HEK293 (cell line): ENCODE results near the gene CACNA1C.
"Not testable (repeated sequence)": the region's sequence is repeated elsewhere in the genome, so short reads cannot be mapped to it uniquely, and the experiment has no call there.

ENCODE experiments used
- CTCF ChIA-PET: fragments of 350-600 bp; formaldehyde crosslinking; extraction: SDS; loops from one replicate; lab custom pipeline; 2021; ENCODE audit warnings: antibody characterized with exemption; lab: Yijun Ruan, JAX
- POLR2A ChIA-PET: fragments of 300-600 bp; formaldehyde crosslinking; extraction: SDS; loops from one replicate; lab custom pipeline; 2020; ENCODE audit warnings: antibody characterized with exemption, inconsistent platforms; lab: Yijun Ruan, JAX
- H3K27ac ChIP-seq: fragments of 200-500 bp; sonication (Bioruptor generic); 2 replicates; pipeline ENCODE4 v1.5.1; 2014; ENCODE audit warnings: low read depth, low read length, control low read depth, inconsistent platforms; ENCODE audit errors: extremely low read depth
- H3K36me3 ChIP-seq, 2 experiments: fragments of 200-500 bp in 1 of 2; sonication (Bioruptor generic) in 1 of 2; 1 replicate in 1 of 2; 2 replicates in 1 of 2; pipeline ENCODE4 v1.5.1; 2014 to 2017; ENCODE audit warnings: inconsistent platforms in 2 of 2, low read length in 2 of 2; ENCODE audit not compliant: control insufficient read depth in 2 of 2, insufficient read depth in 1 of 2
- H3K4me1 ChIP-seq: fragments of 200-500 bp; sonication (Bioruptor generic); 2 replicates; pipeline ENCODE4 v1.5.1; 2014; ENCODE audit warnings: mild to moderate bottlenecking, low read length, inconsistent platforms; ENCODE audit not compliant: control insufficient read depth, insufficient read depth
- H3K4me3 ChIP-seq: 2 replicates; pipeline ENCODE4 v1.5.1; 2011; ENCODE audit warnings: low read depth, mild to moderate bottlenecking, control low read depth, low read length, moderate library complexity
- H3K9me3 ChIP-seq: fragments of 200-500 bp; sonication (Bioruptor generic); 2 replicates; pipeline ENCODE4 v1.5.1; 2014; ENCODE audit warnings: low read depth, low read length, inconsistent platforms; ENCODE audit not compliant: control insufficient read depth, insufficient read depth
- BCL11A ChIP-seq: fragments of 450-650 bp; formaldehyde crosslinking; IDR thresholded peaks from 2 replicates; pipeline ENCODE4 v1.5.1; 2016; ENCODE audit warnings: low read depth, missing biosample characterization, missing genetic modification characterization
- GLI4 ChIP-seq: fragments of 450-650 bp; formaldehyde crosslinking; IDR thresholded peaks from 2 replicates; pipeline ENCODE4 v1.5.1; 2016; ENCODE audit warnings: missing biosample characterization, missing genetic modification characterization
- SCRT1 ChIP-seq: fragments of 450-650 bp; formaldehyde crosslinking; IDR thresholded peaks from 2 replicates; pipeline ENCODE4 v1.5.1; 2016; ENCODE audit warnings: missing biosample characterization, missing genetic modification characterization, borderline replicate concordance
- SP3 ChIP-seq: fragments of 450-650 bp; formaldehyde crosslinking; IDR thresholded peaks from 2 replicates; pipeline ENCODE4 v1.5.1; 2016; ENCODE audit warnings: missing biosample characterization, missing genetic modification characterization
- ZBTB7A ChIP-seq: fragments of 450-650 bp; formaldehyde crosslinking; IDR thresholded peaks from 2 replicates; pipeline ENCODE4 v1.5.1; 2016; ENCODE audit warnings: low read depth, missing biosample characterization, missing genetic modification characterization
- ZFP69B ChIP-seq: fragments of 450-650 bp; formaldehyde crosslinking; IDR thresholded peaks from 2 replicates; pipeline ENCODE4 v1.5.1; 2016; ENCODE audit warnings: missing biosample characterization, missing genetic modification characterization
- ZNF10 ChIP-seq: fragments of 450-650 bp; formaldehyde crosslinking; IDR thresholded peaks from 2 replicates; pipeline ENCODE4 v1.5.1; 2017; ENCODE audit warnings: missing biosample characterization, missing genetic modification characterization
- ZNF121 ChIP-seq: fragments of 450-650 bp; formaldehyde crosslinking; IDR thresholded peaks from 2 replicates; pipeline ENCODE4 v1.5.1; 2016; ENCODE audit warnings: missing biosample characterization, missing genetic modification characterization
- ZNF138 ChIP-seq: fragments of 450-650 bp; formaldehyde crosslinking; IDR thresholded peaks from 2 replicates; pipeline ENCODE4 v1.5.1; 2016; ENCODE audit warnings: missing biosample characterization, missing genetic modification characterization, borderline replicate concordance
- ZNF146 ChIP-seq: fragments of 450-650 bp; formaldehyde crosslinking; IDR thresholded peaks from 2 replicates; pipeline ENCODE4 v1.5.1; 2016; ENCODE audit warnings: missing biosample characterization, missing genetic modification characterization
- ZNF174 ChIP-seq: fragments of 450-650 bp; formaldehyde crosslinking; IDR thresholded peaks from 2 replicates; pipeline ENCODE4 v1.5.0; 2017; ENCODE audit warnings: missing biosample characterization, mild to moderate bottlenecking, missing genetic modification characterization
- ZNF426 ChIP-seq: fragments of 450-650 bp; formaldehyde crosslinking; IDR thresholded peaks from 2 replicates; pipeline ENCODE4 v1.5.1; 2017; ENCODE audit warnings: missing biosample characterization, missing genetic modification characterization, mild to moderate bottlenecking, inconsistent platforms, moderate library complexity
- ZNF529 ChIP-seq: fragments of 450-650 bp; formaldehyde crosslinking; IDR thresholded peaks from 2 replicates; pipeline ENCODE4 v1.5.1; 2017; ENCODE audit warnings: missing genetic modification characterization, missing biosample characterization; ENCODE audit not compliant: insufficient replicate concordance
- ZNF658 ChIP-seq: fragments of 450-650 bp; formaldehyde crosslinking; IDR thresholded peaks from 2 replicates; pipeline ENCODE4; 2016; ENCODE audit warnings: missing biosample characterization, missing genetic modification characterization
- ZNF76 ChIP-seq: fragments of 450-650 bp; formaldehyde crosslinking; IDR thresholded peaks from 2 replicates; pipeline ENCODE4; 2016; ENCODE audit warnings: low read depth, missing biosample characterization, missing genetic modification characterization, borderline replicate concordance
- ZNF792 ChIP-seq: fragments of 450-650 bp; formaldehyde crosslinking; IDR thresholded peaks from 2 replicates; pipeline ENCODE4 v1.5.1; 2016; ENCODE audit warnings: missing biosample characterization, missing genetic modification characterization
- ZNF830 ChIP-seq: fragments of 450-650 bp; IDR thresholded peaks from 2 replicates; pipeline ENCODE4 v1.5.0; 2018; ENCODE audit warnings: missing biosample characterization, missing genetic modification characterization, low read depth, mild to moderate bottlenecking, moderate library complexity
- ZSCAN16 ChIP-seq: fragments of 450-650 bp; formaldehyde crosslinking; IDR thresholded peaks from 2 replicates; pipeline ENCODE4 v1.5.1; 2016; ENCODE audit warnings: missing biosample characterization, missing genetic modification characterization
- ZSCAN23 ChIP-seq: fragments of 450-650 bp; formaldehyde crosslinking; IDR thresholded peaks from 2 replicates; pipeline ENCODE4 v1.5.1; 2016; ENCODE audit warnings: missing biosample characterization, missing genetic modification characterization
- TF ChIP-seq, protein P1 (sequence below): fragments of 450-650 bp; formaldehyde crosslinking; IDR thresholded peaks from 2 replicates; pipeline ENCODE4 v1.5.1; 2016; ENCODE audit warnings: missing biosample characterization, missing genetic modification characterization

CACNA1C gene

DNA sequence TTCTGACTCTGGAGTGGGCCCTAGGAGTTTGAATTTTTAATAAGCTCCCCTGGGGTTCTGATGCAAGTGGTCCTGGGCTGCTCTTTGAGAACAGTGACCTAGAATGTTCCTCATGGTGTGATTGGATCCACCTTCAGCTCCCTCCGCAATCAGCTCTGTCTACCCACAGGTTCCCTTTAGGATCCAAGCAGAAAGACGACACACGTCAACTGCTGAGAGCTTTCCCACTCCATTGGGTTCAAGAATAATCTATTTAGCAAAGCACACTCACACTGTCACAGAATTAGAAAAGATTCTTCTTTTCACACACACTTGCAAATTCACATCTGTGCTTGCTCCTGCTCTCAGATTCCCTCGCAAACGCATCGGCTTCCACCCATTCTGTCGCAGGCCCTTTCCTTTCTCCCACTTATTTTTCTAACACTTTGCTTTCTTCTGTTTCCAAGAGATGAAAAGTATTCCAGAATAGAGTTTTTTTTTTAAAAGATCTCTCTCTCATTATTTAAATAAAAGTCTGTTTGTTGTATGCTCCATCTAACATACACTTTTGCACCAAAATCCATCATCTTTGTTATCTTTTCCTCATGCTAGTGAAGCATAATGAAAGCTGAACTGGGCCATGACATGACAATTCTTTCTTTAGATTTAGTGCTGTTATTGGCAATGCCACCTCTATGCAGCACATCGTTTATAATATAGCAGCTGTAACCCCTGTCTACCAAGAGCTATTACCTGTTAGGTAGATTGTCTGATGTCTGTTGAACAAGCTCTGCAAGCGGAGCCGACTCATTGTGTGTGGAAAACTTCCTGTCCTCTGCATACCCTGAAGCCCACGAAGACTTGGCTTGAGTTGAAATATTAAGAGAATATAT, 73.1 kb downstream of the CACNA1C start:
- ChIA-PET POLR2A (no interaction called here), CTCF (interaction anchor here (0.5 to 0.9 kb wide), 3 partner anchors 12 to 479 kb away, joined by 3 read pairs; no protein-coding TSS in a partner anchor)
- no peaks in the 10 kb centered on the region for H3K36me3 ChIP-seq
- H3K4me3 ChIP-seq: no peak overlapping the region
- TF ChIP-seq ZNF830 (tag by site-specific recombination) (no peak), GLI4 (tag by site-specific recombination) (no peak), ZNF658 (no peak)
- H3K4me1 ChIP-seq: no peaks in the 10 kb centered on the region
- H3K9me3 ChIP-seq: no peaks in the 10 kb centered on the region
- no peak overlapping the region for H3K27ac ChIP-seq

DNA sequence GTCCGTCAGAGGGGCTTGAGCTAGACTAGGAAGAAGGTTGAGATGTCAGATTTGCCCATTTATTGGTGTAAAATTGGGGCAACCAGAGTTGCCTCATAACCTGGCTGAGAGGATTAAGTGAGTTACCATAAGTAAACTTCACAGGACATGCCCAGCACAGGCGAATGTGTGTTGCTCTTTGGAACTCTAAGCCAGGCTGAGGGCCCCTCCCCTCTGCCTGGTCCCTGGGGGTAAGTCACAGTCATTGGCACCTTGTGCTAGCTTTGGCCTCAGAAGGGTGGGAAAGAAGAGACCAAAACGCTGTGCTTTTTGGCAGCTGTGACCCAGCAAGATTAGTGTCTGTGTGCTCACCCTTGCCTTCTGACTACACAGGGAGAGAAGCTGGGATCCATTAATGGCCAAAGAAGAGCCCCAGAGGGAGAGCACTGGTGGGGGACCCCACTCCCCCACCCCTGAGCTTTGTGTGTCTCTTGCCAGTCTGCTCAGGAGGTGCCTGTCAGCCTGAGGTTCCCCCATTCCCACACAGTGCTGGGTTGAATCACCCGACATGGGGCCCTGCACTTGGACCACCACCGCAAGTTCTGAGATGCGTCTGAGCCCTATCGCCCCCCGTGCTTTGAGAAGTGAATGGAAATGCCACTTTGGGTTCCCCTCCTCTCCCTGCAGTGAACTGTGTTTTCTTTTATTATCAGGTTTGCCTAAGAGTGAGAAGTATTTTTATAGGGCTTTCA, 74.1 kb downstream of the CACNA1C start:
- CTCF ChIA-PET: interaction anchor here (0.5 to 0.7 kb wide), 2 partner anchors 165 to 480 kb away, joined by 3 read pairs; no protein-coding TSS in a partner anchor
- POLR2A ChIA-PET: no interaction called here

GRCh38 chr12:2129076-2129475, 76.3 kb downstream of the CACNA1C start:
- POLR2A ChIA-PET: no interaction called here
- CTCF ChIA-PET: no interaction called here

More for the DNA sequence above, 74.1 kb downstream of the CACNA1C start:
- Histone ChIP-seq H3K4me1 (no peaks in the 10 kb centered on the region), H3K4me3 (no peak overlapping the region), H3K27ac (no peak overlapping the region), H3K9me3 (no peaks in the 10 kb centered on the region), H3K36me3 (no peaks in the 10 kb centered on the region)
- TF ChIP-seq ZBTB7A (tag by site-specific recombination) (no peak), ZNF121 (tag by site-specific recombination) (no peak)

GRCh38 chr12:2135661-2136418, 83.1 kb downstream of the CACNA1C start:
- CTCF ChIA-PET, H3K27ac ChIP-seq, H3K4me1 ChIP-seq, H3K36me3 ChIP-seq, POLR2A ChIA-PET, H3K9me3 ChIP-seq, H3K4me3 ChIP-seq: not testable (repeated sequence)

More at GRCh38 chr12:2129076-2129475, 76.3 kb downstream of the CACNA1C start:
- Histone ChIP-seq H3K4me1 (no peaks in the 10 kb centered on the region), H3K36me3 (no peaks in the 10 kb centered on the region), H3K9me3 (no peaks in the 10 kb centered on the region), H3K4me3 (no peak overlapping the region), H3K27ac (no peak overlapping the region)
- TF ChIP-seq, protein P1, sequence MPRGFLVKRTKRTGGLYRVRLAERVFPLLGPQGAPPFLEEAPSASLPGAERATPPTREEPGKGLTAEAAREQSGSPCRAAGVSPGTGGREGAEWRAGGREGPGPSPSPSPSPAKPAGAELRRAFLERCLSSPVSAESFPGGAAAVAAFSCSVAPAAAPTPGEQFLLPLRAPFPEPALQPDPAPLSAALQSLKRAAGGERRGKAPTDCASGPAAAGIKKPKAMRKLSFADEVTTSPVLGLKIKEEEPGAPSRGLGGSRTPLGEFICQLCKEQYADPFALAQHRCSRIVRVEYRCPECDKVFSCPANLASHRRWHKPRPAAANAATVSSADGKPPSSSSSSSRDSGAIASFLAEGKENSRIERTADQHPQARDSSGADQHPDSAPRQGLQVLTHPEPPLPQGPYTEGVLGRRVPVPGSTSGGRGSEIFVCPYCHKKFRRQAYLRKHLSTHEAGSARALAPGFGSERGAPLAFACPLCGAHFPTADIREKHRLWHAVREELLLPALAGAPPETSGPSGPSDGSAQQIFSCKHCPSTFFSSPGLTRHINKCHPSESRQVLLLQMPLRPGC (tag by site-specific recombination): no peak
- TF ChIP-seq ZNF174 (tag by site-specific recombination) (no peak), ZSCAN23 (tag by site-specific recombination) (no peak), BCL11A (no peak), ZNF146 (tag by site-specific recombination) (no peak), ZNF138 (no peak), SP3 (tag by site-specific recombination) (no peak), ZFP69B (no peak), ZNF426 (tag by site-specific recombination) (no peak), ZNF529 (tag by site-specific recombination) (no peak), ZNF10 (tag by site-specific recombination) (no peak), ZSCAN16 (tag by site-specific recombination) (no peak), ZNF76 (no peak), SCRT1 (tag by site-specific recombination) (no peak), ZNF792 (tag by site-specific recombination) (no peak)
